Endothelial cell of umbilical vein (primary cell): ENCODE measurements around the gene LIME1. TPM values are rescaled to one million over a fixed set of nuclear protein-coding genes. Genes with fewer than 3 reads are reported as not detected.

Source experiments
- BruUV-seq: library from RNA; stranded (reverse); fragments of 400-500 nt; replicated peaks from 2 replicates; lab custom pipeline; 2021; lab: Mats Ljungman, UMichigan
- CTCF ChIA-PET: fragments of 300-600, 350-600 bp; sonication (Branson Sonifier 250); formaldehyde crosslinking; loops from one replicate; lab custom pipeline; 2021; ENCODE audit warnings: antibody characterized with exemption, inconsistent platforms; lab: Charles Lee
- POLR2A ChIA-PET: fragments of 300-600, 350-600 bp; sonication (Branson Sonifier 250); formaldehyde crosslinking; loops from one replicate; lab custom pipeline; 2021; ENCODE audit warnings: antibody characterized with exemption, inconsistent platforms; lab: Charles Lee
- DNase-seq: peaks from one replicate; pipeline ENCODE4 v3.0.0-alpha.2; 2011; ENCODE audit warnings: low read depth, low spot score
- FAIRE-seq: peaks from 2 replicates; lab custom pipeline; 2011; peaks lifted over from hg19 to GRCh38; lab: Jason Lieb, UNC
- H2AFZ ChIP-seq: 2 replicates; pipeline ENCODE4 v1.6.0; 2012; ENCODE audit warnings: low read depth, low read length, control low read depth, inconsistent platforms
- H3K27ac ChIP-seq: 2 replicates; pipeline ENCODE4 v1.5.1; 2011; ENCODE audit warnings: low read depth, mild to moderate bottlenecking, control low read depth, low read length, moderate library complexity; ENCODE audit not compliant: insufficient read depth
- H3K27me3 ChIP-seq, 2 experiments: 2 replicates each; pipeline versions ENCODE4 v1.6.0 to v1.6.1; 2011; ENCODE audit warnings: low read length in 2 of 2, mixed read lengths in 1 of 2; ENCODE audit not compliant: control insufficient read depth in 2 of 2, insufficient read depth in 2 of 2
- H3K36me3 ChIP-seq, 2 experiments: 2 replicates in 1 of 2; 3 replicates in 1 of 2; pipeline ENCODE4 v1.5.1; 2011; ENCODE audit warnings: low read length in 2 of 2, mild to moderate bottlenecking in 1 of 2, moderate library complexity in 1 of 2; ENCODE audit not compliant: control insufficient read depth in 2 of 2, insufficient read depth in 2 of 2; ENCODE audit errors: extremely low read depth in 1 of 2
- H3K4me1 ChIP-seq: 3 replicates; pipeline ENCODE4 v1.5.1; 2011; ENCODE audit warnings: mild to moderate bottlenecking, low read length; ENCODE audit not compliant: control insufficient read depth, insufficient read depth; ENCODE audit errors: extremely low read depth
- H3K4me2 ChIP-seq: 2 replicates; pipeline ENCODE4 v1.6.1; 2011; ENCODE audit warnings: low read length, control low read depth, mixed read lengths; ENCODE audit not compliant: insufficient read depth
- H3K4me3 ChIP-seq, 3 experiments: fragments of 200-600 bp in 1 of 3; sonication (generic), shearing (Covaris generic) in 1 of 3; replicated peaks in 1 of 3; 2 replicates each; pipeline ENCODE4 v1.5.1; 2011 to 2016; ENCODE audit warnings: control low read depth in 3 of 3, low read length in 3 of 3, mild to moderate bottlenecking in 2 of 3, inconsistent platforms in 1 of 3, low read depth in 1 of 3, moderate library complexity in 1 of 3; ENCODE audit not compliant: insufficient read depth in 1 of 3
- H3K79me2 ChIP-seq: 2 replicates; pipeline ENCODE4 v1.6.0; 2012; ENCODE audit warnings: low read length, inconsistent platforms; ENCODE audit not compliant: control insufficient read depth, insufficient read depth
- H3K9ac ChIP-seq: replicated peaks from 2 replicates; pipeline ENCODE3; 2011; ENCODE audit warnings: low read length, control low read depth; ENCODE audit not compliant: insufficient read depth; ENCODE audit errors: extremely low read depth
- H3K9me1 ChIP-seq: replicated peaks from 3 replicates; pipeline ENCODE4 v1.6.0; 2011; ENCODE audit warnings: mild to moderate bottlenecking, low read length; ENCODE audit not compliant: control insufficient read depth, insufficient read depth; ENCODE audit errors: extremely low read depth
- H3K9me3 ChIP-seq: replicated peaks from 2 replicates; pipeline ENCODE4 v1.5.1; 2012; ENCODE audit warnings: low read length, inconsistent platforms; ENCODE audit not compliant: control insufficient read depth, insufficient read depth
- H4K20me1 ChIP-seq: replicated peaks from 2 replicates; pipeline ENCODE3; 2011; ENCODE audit warnings: mild to moderate bottlenecking, low read length; ENCODE audit not compliant: control insufficient read depth, insufficient read depth; ENCODE audit errors: extremely low read depth
- FOS ChIP-seq: IDR thresholded peaks from 2 replicates; pipeline ENCODE4 v1.6.1; 2011; ENCODE audit warnings: mild to moderate bottlenecking, low read length, moderate library complexity, borderline replicate concordance; ENCODE audit not compliant: insufficient read depth
- GATA2 ChIP-seq: IDR thresholded peaks from 2 replicates; pipeline ENCODE4 v1.7.0; 2011; ENCODE audit warnings: low read depth, mild to moderate bottlenecking, moderate library complexity, mixed read lengths, low read length; ENCODE audit not compliant: insufficient read length, insufficient read depth
- JUN ChIP-seq: IDR thresholded peaks from 2 replicates; pipeline ENCODE4 v1.6.1; 2011; ENCODE audit warnings: borderline replicate concordance, low read depth; ENCODE audit not compliant: insufficient read length, insufficient read depth
- MYC ChIP-seq: IDR thresholded peaks from one replicate; pipeline ENCODE4 v1.6.1; 2011; ENCODE audit warnings: mild to moderate bottlenecking, low read depth, low read length
- POLR2AphosphoS5 ChIP-seq: IDR thresholded peaks from 2 replicates; pipeline ENCODE4 v1.6.1; 2012; ENCODE audit warnings: low read depth, mild to moderate bottlenecking, control low read depth, low read length, moderate library complexity; ENCODE audit not compliant: insufficient read depth
- dilution Hi-C: fragments of 300-500 bp; cut with MboI; formaldehyde crosslinking; loops from one replicate; pipeline ENCODE4 v1.15.0; 2019; ENCODE audit warnings: low sequenced_read_pairs; ENCODE audit not compliant: extremely low pct_ligation_motif_present
- intact Hi-C: fragments of 100-400 bp; cut with micrococcal nuclease; formaldehyde crosslinking; loops from one replicate; pipeline ENCODE4 v1.10.0; 2022
- polyA plus RNA-seq, 4 experiments: library from polyadenylated mRNA; depleted of rRNA in 3 of 4; stranded (reverse) in 3 of 4; unstranded in 1 of 4; fragments of >200 nt; gene quantifications; 2 replicates each; pipeline versions ENCODE4 v1.2.1 to v1.2.3, GENCODE V29; 2011 to 2012; ENCODE audit warnings: missing spikeins in 1 of 4
- total RNA-seq: library from RNA; stranded (reverse); gene quantifications from 2 replicates; pipeline ENCODE4 v1.2.3, GENCODE V29; 2021
- TF ChIP-seq, protein P1 (sequence below), 2 donors: IDR thresholded peaks; 1 replicate in 1 of 2; 2 replicates in 1 of 2; pipeline ENCODE4 v1.5.1; 2011; ENCODE audit warnings: low read length in 2 of 2, mild to moderate bottlenecking in 2 of 2, moderate library complexity in 2 of 2, control low read depth in 1 of 2, inconsistent platforms in 1 of 2, low read depth in 1 of 2; ENCODE audit not compliant: insufficient read depth in 1 of 2; ENCODE audit errors: extremely low read depth in 1 of 2

LIME1 gene
- total and polyA plus RNA-seq, 2 donors (not counting 3 experiments of a cell fraction or from before 2014, with no cell fraction given), result 10.7 to 12.2 TPM

DNA sequence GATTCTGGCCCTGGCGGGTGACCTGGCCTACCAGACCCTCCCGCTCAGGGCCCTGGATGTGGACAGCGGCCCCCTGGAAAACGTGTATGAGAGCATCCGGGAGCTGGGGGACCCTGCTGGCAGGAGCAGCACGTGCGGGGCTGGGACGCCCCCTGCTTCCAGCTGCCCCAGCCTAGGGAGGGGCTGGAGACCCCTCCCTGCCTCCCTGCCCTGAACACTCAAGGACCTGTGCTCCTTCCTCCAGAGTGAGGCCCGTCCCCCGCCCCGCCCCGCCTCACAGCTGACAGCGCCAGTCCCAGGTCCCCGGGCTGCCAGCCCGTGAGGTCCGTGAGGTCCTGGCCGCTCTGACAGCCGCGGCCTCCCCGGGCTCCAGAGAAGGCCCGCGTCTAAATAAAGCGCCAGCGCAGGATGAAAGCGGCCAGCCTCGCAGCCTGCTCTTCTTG is 2.2 kb downstream of the LIME1 start:
- H3K27me3 ChIP-seq, result no peaks in the 10 kb centered on the region
- H3K9me3 ChIP-seq, result no peaks in the 10 kb centered on the region
- FAIRE-seq, result no peak
- BruUV-seq, result no TSS peak
- ChIA-PET POLR2A (no interaction called here), CTCF (interaction anchor here (0.5 to 1.1 kb wide), 3 partner anchors 31 to 235 kb away, joined by 3 to 6 read pairs (median 5); partner anchors contain the start of genes ARFRP1 and ZGPAT)
- H3K4me1 ChIP-seq, result peaks cover 9% of the 10 kb centered on the region
- no peak overlapping the region for H3K27ac ChIP-seq
- TF ChIP-seq, protein P1, sequence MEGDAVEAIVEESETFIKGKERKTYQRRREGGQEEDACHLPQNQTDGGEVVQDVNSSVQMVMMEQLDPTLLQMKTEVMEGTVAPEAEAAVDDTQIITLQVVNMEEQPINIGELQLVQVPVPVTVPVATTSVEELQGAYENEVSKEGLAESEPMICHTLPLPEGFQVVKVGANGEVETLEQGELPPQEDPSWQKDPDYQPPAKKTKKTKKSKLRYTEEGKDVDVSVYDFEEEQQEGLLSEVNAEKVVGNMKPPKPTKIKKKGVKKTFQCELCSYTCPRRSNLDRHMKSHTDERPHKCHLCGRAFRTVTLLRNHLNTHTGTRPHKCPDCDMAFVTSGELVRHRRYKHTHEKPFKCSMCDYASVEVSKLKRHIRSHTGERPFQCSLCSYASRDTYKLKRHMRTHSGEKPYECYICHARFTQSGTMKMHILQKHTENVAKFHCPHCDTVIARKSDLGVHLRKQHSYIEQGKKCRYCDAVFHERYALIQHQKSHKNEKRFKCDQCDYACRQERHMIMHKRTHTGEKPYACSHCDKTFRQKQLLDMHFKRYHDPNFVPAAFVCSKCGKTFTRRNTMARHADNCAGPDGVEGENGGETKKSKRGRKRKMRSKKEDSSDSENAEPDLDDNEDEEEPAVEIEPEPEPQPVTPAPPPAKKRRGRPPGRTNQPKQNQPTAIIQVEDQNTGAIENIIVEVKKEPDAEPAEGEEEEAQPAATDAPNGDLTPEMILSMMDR (IDR thresholded peaks at IDR 0.05; ENCODE audit: extremely low read depth in 1 of 2, insufficient read depth in 1 of 2, low read depth in 1 of 2, low read length in 2 of 2), result no peak
- TF ChIP-seq MYC (no peak), JUN (no peak), GATA2 (no peak), FOS (no peak), POLR2AphosphoS5 (no peak)
- intact Hi-C loops, result loop anchor here (5.0 kb wide), 1 partner anchor 41 kb away; the partner anchor contains the start of gene TNFRSF6B
- dilution Hi-C loops, result no loop called here
- no peak overlapping the region for H3K4me2 ChIP-seq
- no peaks in the 10 kb centered on the region for H3K79me2 ChIP-seq
- no peak overlapping the region for H2AFZ ChIP-seq
- no peaks in the 10 kb centered on the region for H4K20me1 ChIP-seq
- no peak overlapping the region for H3K9ac ChIP-seq
- H3K36me3 ChIP-seq, result peaks cover 0 to 38% of the 10 kb centered on the region in 2 experiments
- DNase-seq, result no peak
- no peak overlapping the region for H3K4me3 ChIP-seq
- H3K9me1 ChIP-seq, result no peaks in the 10 kb centered on the region
